Fibroblast of lung (primary cell): ENCODE results near the gene DAB1.

Experiments
- CTCF ChIP-seq, 2 donors: IDR thresholded peaks in 1 of 2; conservative IDR thresholded peaks in 1 of 2; 1 replicate in 1 of 2; 2 replicates in 1 of 2; pipeline ENCODE4 v1.5.1; 2011 to 2012; ENCODE audit warnings: low read length in 2 of 2, control low read depth in 1 of 2, inconsistent platforms in 1 of 2, low read depth in 1 of 2, mild to moderate bottlenecking in 1 of 2
- EZH2 ChIP-seq: IDR thresholded peaks from 2 replicates; pipeline ENCODE4 v1.5.1; 2012; ENCODE audit warnings: low read length, control low read depth, mild to moderate bottlenecking; ENCODE audit errors: missing control alignments

DNA sequence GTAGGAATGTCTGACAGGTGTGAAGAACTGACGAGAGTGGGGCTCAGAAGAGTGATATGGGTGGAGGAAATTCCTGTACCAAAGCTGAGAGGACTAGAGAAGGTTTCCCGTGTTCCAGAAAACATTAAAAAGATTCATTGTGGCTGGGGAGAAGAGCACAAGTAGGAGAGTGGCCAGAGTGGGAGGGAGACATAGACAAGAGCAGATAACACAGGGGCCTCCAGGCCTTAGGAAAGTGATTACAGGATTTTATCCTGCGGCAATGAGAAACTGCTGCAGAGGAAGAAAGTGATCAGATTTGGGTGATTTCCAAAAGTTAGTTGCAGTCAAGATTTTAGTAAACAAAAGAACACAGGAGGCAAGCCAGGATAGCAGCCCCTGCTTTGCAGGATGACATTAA lies 465.9 kb downstream of the DAB1 start:
- TF ChIP-seq CTCF (conservative IDR thresholded peaks at IDR 0.05 in 1 of 2, IDR thresholded peaks at IDR 0.05 in 1 of 2; ENCODE audit: low read depth in 1 of 2, low read length in 2 of 2): no peak
- TF ChIP-seq EZH2: no peak
